Measurements from ENCODE around the gene TNS1. TPM values are rescaled to one million over a fixed set of nuclear protein-coding genes. Genes with fewer than 3 reads are reported as not detected.

The TNS1 gene
- total and polyA plus RNA-seq, 2 experiments from 2014 or later: 81.6 to 99.3 TPM

DNA sequence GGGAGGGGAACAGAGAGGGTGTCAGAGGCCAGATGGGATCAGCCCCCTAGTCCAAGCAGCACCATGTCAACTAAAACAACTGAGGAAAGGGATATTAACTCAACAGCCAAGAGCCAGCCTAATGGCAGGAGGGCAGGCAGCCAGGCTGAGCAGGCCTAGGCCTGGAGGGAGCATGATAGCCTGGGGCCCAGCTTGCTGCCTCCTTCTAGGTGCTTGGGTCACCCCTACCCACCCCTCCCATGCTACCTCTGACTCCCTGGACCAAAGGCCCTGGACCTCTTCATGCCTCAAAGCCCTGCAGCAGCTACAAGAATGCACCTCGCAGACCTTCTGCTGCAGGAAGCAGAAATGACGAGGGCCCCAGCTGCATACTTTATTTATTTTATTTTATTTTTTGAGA is 22.1 kb upstream of the TNS1 start:
- in situ Hi-C loops (cut with MboI): no loop called here
- Histone ChIP-seq H3K27ac (no peak overlapping the region), H3K4me1 (ENCODE audit: insufficient read depth) (no peaks in the 10 kb centered on the region), H3K4me3 (no peak overlapping the region), H3K27me3 (replicated peaks; ENCODE audit: insufficient read depth) (no peaks in the 10 kb centered on the region), H4K20me1 (ENCODE audit: insufficient read depth) (no peaks in the 10 kb centered on the region), H3K36me3 (ENCODE audit: low read depth) (no peaks in the 10 kb centered on the region), H3K9ac (no peak overlapping the region), H3K79me2 (ENCODE audit: insufficient read depth) (no peaks in the 10 kb centered on the region), H3F3A (ENCODE audit: insufficient read depth) (no peaks in the 10 kb centered on the region), H3K9me3 (ENCODE audit: low read depth) (no peaks in the 10 kb centered on the region), H3K9me2 (ENCODE audit: insufficient read depth) (no peaks in the 10 kb centered on the region), H3K4me2 (ENCODE audit: unreplicated experiment) (no peak overlapping the region), H2AFZ (no peak overlapping the region)
- no peak for DNase-seq
- TF ChIP-seq EZH2 (IDR thresholded peaks at IDR 0.05; ENCODE audit: insufficient read depth, poor library complexity, severe bottlenecking): no peak
- no peak for TF ChIP-seq EZH2phosphoT487 (IDR thresholded peaks at IDR 0.05; ENCODE audit: insufficient read depth, low read depth)
- 95% methylated on average over 2 of the region's 2 CpGs for WGBS, 2 experiments (ENCODE audit: low coverage in 1 of 2, low lambda C conversion rate in 2 of 2, missing lambda C conversion rate in 2 of 2)

DNA sequence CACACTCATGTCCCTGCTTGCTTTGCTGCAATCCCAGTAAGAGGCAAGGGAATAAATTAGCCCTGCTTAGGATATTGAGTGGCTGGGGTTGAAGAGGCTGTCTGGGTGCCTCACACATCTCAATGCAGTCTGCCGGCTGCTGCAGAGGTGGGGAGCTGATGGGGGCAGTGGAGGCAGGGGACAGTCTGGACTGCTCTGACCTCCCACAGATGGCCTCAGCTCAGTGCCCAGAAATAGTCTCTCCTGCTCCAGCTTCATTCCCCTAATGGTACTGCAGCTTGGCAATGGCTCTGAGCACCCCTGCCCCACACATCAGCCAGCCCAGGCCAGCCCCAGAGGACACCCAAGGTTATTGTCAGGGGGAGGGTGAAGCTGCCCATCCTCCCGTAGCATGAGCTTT is 21.5 kb upstream of the TNS1 start:
- no peak overlapping the region for H3K4me3 ChIP-seq
- H3K27ac ChIP-seq: no peak overlapping the region
- TF ChIP-seq EZH2phosphoT487 (IDR thresholded peaks at IDR 0.05; ENCODE audit: insufficient read depth, low read depth) (no peak), EZH2 (IDR thresholded peaks at IDR 0.05; ENCODE audit: insufficient read depth, poor library complexity, severe bottlenecking) (no peak)
- no peaks in the 10 kb centered on the region for H3F3A ChIP-seq (ENCODE audit: insufficient read depth)
- in situ Hi-C loops (cut with MboI): no loop called here
- 68 to 76% methylated on average over 2 of the region's 2 CpGs for WGBS, 2 experiments (ENCODE audit: low coverage in 1 of 2, low lambda C conversion rate in 2 of 2, missing lambda C conversion rate in 2 of 2)
- no peaks in the 10 kb centered on the region for H3K79me2 ChIP-seq (ENCODE audit: insufficient read depth)
- DNase-seq: no peak
- no peak overlapping the region for H3K4me2 ChIP-seq (ENCODE audit: unreplicated experiment)
- no peaks in the 10 kb centered on the region for H3K9me2 ChIP-seq (ENCODE audit: insufficient read depth)
- no peak overlapping the region for H2AFZ ChIP-seq
- no peaks in the 10 kb centered on the region for H4K20me1 ChIP-seq (ENCODE audit: insufficient read depth)
- H3K9ac ChIP-seq: no peak overlapping the region
- no peaks in the 10 kb centered on the region for H3K36me3 ChIP-seq (ENCODE audit: low read depth)
- H3K9me3 ChIP-seq (ENCODE audit: low read depth): no peaks in the 10 kb centered on the region
- H3K4me1 ChIP-seq (ENCODE audit: insufficient read depth): no peaks in the 10 kb centered on the region
- no peaks in the 10 kb centered on the region for H3K27me3 ChIP-seq (replicated peaks; ENCODE audit: insufficient read depth)

DNA sequence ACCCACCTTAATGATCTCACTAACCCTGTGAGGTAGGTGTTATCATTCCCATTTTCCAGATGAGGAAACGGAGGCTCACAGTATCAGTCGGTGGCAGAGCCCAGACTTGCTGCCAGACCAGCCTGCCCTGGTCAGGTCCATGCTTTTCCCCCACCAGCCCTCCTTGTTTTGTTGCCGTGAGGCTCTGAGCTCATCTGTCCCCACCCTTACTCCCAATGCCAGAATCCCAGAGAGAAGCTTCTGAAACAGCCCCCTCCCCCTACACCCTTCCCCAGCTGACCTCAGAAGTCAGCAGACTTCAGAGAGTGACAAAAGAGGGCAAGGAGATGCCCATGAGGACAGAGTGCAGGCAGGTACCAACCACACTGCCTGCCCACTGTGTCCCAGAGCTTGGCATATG is 20.8 kb upstream of the TNS1 start:
- no peaks in the 10 kb centered on the region for H3K27me3 ChIP-seq (replicated peaks; ENCODE audit: insufficient read depth)
- no peaks in the 10 kb centered on the region for H3K36me3 ChIP-seq (ENCODE audit: low read depth)
- H3F3A ChIP-seq (ENCODE audit: insufficient read depth): no peaks in the 10 kb centered on the region
- no peaks in the 10 kb centered on the region for H3K4me1 ChIP-seq (ENCODE audit: insufficient read depth)
- H3K9me2 ChIP-seq (ENCODE audit: insufficient read depth): no peaks in the 10 kb centered on the region
- no peaks in the 10 kb centered on the region for H3K9me3 ChIP-seq (ENCODE audit: low read depth)
- in situ Hi-C loops (cut with MboI): no loop called here
- H3K4me2 ChIP-seq (ENCODE audit: unreplicated experiment): no peak overlapping the region
- H3K4me3 ChIP-seq: no peak overlapping the region
- 21 to 32% methylated on average over 3 of the region's 3 CpGs for WGBS, 2 experiments (ENCODE audit: low coverage in 1 of 2, low lambda C conversion rate in 2 of 2, missing lambda C conversion rate in 2 of 2)
- H3K79me2 ChIP-seq (ENCODE audit: insufficient read depth): no peaks in the 10 kb centered on the region
- TF ChIP-seq EZH2phosphoT487 (IDR thresholded peaks at IDR 0.05; ENCODE audit: insufficient read depth, low read depth): no peak
- TF ChIP-seq EZH2 (IDR thresholded peaks at IDR 0.05; ENCODE audit: insufficient read depth, poor library complexity, severe bottlenecking): no peak
- no peak for DNase-seq
- H4K20me1 ChIP-seq (ENCODE audit: insufficient read depth): no peaks in the 10 kb centered on the region
- no peak overlapping the region for H3K9ac ChIP-seq
- H2AFZ ChIP-seq: no peak overlapping the region
- no peak overlapping the region for H3K27ac ChIP-seq

DNA sequence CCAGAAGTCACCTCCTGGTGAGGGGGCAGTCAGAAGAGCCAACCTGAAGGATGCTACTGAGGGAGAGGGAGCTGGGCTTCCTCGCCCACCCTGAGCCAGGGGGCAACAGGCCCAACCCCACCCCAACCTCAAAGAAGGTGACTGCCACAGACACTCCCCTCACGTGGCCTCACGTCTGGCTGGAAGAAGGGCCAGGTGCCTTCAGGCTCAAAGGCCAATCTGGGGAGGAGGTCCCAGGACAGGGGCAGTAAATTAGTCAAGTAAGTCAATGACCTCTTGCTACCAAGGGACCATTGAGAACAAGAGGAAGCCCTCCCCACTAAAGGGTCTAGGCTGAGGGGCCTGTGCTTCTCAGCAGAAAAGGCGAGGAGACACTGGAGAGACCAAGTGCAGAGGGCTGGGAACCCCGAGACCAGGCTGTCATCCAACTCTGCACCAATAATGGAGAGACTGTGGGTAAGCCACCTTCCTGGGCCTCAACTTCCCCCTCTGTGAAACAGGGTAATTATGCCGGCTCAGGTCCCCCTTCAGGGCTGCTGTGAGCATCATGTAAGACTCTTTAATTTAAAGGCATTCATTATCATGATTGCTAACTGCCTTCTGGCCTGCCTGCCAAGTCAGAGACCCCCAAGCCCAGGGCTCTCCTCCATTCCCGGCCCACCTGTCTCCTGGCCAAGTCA is 20.2 kb upstream of the TNS1 start:
- Histone ChIP-seq H3K4me2 (ENCODE audit: unreplicated experiment) (no peak overlapping the region), H3K27ac (no peak overlapping the region), H3K9ac (no peak overlapping the region), H3K4me3 (no peak overlapping the region), H3K79me2 (ENCODE audit: insufficient read depth) (no peaks in the 10 kb centered on the region), H3K4me1 (ENCODE audit: insufficient read depth) (no peaks in the 10 kb centered on the region), H3K9me3 (ENCODE audit: low read depth) (no peaks in the 10 kb centered on the region), H4K20me1 (ENCODE audit: insufficient read depth) (no peaks in the 10 kb centered on the region), H3K36me3 (ENCODE audit: low read depth) (no peaks in the 10 kb centered on the region), H3F3A (ENCODE audit: insufficient read depth) (no peaks in the 10 kb centered on the region), H3K27me3 (replicated peaks; ENCODE audit: insufficient read depth) (no peaks in the 10 kb centered on the region), H3K9me2 (ENCODE audit: insufficient read depth) (no peaks in the 10 kb centered on the region), H2AFZ (no peak overlapping the region)
- 91 to 92% methylated on average over 6 to 7 of the region's 7 CpGs for WGBS, 2 experiments (ENCODE audit: low coverage in 1 of 2, low lambda C conversion rate in 2 of 2, missing lambda C conversion rate in 2 of 2)
- TF ChIP-seq EZH2 (IDR thresholded peaks at IDR 0.05; ENCODE audit: insufficient read depth, poor library complexity, severe bottlenecking): no peak
- TF ChIP-seq EZH2phosphoT487 (IDR thresholded peaks at IDR 0.05; ENCODE audit: insufficient read depth, low read depth): no peak
- in situ Hi-C loops (cut with MboI): no loop called here
- DNase-seq: no peak

All from GM23248 (cell line).